Measurements from ENCODE around the gene TCP11.

Gene TCP11

DNA sequence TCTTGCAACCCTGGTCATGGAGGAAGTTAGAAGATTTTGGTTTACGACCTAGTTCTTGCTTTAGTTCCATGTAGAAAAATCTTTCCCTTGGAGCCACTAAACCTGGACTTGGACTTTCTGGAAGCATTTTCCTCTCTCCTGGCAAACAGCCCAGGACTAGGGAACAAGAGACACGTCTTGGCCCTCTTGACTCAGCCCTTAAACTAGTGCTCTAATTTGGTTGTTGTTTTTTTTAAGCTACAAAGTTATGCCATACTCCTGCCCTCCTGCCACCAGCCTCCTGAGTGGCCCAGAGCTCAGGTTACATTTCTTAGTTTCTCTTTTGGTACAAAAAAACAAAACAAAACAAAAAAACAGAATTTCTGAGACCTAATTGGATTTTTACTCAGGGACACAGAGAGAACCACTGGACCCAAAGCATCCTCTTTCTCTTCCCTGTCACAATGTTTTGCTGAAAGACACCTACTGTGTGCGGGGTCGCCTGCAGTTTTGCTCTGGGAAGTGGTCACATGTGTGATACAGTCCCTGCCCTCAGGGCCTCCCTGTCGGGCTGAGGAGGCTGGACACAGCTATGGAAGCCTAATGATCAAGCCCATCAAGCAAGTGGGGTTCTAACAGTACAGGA is 40.3 kb upstream of the TCP11 start:
- peak overlapping the region in 4 of 5 donors; percentile 12 to 51 (median 18) for H3K4me3 ChIP-seq (ENCODE audit: low read depth in 1 of 5, low read length in 5 of 5)
- H3K9me3 ChIP-seq (ENCODE audit: control insufficient read depth in 5 of 5, low read length in 5 of 5) = no peaks in the 10 kb centered on the region
- H3K4me1 ChIP-seq (ENCODE audit: control insufficient read depth in 5 of 5, insufficient read depth in 5 of 5, low read length in 5 of 5) = peaks cover 0 to 18% (median 16%) of the 10 kb centered on the region in 5 donors
- no peaks in the 10 kb centered on the region for H3K27me3 ChIP-seq (ENCODE audit: control insufficient read depth in 5 of 5, insufficient read depth in 4 of 5, low read length in 5 of 5)
- peak overlapping the region; percentile 77 for H3K27ac ChIP-seq (ENCODE audit: low read depth, low read length)
- no peak overlapping the region for H3K9ac ChIP-seq (ENCODE audit: low read length in 5 of 5)
- H3K36me3 ChIP-seq (ENCODE audit: control insufficient read depth in 5 of 5, insufficient read depth in 5 of 5, low read length in 5 of 5) = no peaks in the 10 kb centered on the region

DNA sequence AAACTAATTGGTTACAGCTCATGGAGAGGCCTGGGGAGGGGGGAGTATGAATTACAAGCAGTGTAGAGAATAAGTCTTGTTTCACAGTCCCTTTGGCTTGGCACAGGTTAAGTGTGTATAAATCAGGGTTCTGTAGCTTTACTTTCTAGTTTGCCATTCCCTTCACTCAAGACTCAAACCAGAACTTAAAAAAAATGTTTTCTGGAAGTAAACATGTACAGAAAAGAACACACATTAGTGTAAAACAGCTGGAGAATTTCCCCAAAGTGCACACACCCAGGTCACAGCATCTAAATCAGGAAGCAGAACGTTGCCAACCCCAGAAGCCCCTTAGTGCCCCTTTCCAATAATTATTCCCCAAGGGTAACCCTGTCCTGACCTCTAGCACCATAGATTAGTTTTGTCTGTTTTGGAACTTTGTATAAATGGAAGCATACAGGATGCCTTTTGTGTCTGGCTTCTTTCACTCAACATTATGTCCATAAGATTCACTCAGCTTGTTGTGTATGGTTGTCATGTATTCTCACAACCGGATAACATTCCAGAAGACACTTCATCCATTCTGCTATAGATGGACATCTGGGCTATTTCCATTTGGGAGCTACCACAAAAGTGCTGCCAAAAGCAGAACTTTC is 38.9 kb upstream of the TCP11 start:
- Histone ChIP-seq H3K9ac (ENCODE audit: low read length in 5 of 5) (no peak overlapping the region), H3K27me3 (ENCODE audit: control insufficient read depth in 5 of 5, insufficient read depth in 4 of 5, low read length in 5 of 5) (no peaks in the 10 kb centered on the region), H3K4me3 (ENCODE audit: low read depth in 1 of 5, low read length in 5 of 5) (no peak overlapping the region), H3K4me1 (ENCODE audit: control insufficient read depth in 5 of 5, insufficient read depth in 5 of 5, low read length in 5 of 5) (peaks cover 0 to 17% (median 15%) of the 10 kb centered on the region in 5 donors), H3K27ac (ENCODE audit: low read depth, low read length) (no peak overlapping the region), H3K9me3 (ENCODE audit: control insufficient read depth in 5 of 5, low read length in 5 of 5) (no peaks in the 10 kb centered on the region), H3K36me3 (ENCODE audit: control insufficient read depth in 5 of 5, insufficient read depth in 5 of 5, low read length in 5 of 5) (no peaks in the 10 kb centered on the region)

DNA sequence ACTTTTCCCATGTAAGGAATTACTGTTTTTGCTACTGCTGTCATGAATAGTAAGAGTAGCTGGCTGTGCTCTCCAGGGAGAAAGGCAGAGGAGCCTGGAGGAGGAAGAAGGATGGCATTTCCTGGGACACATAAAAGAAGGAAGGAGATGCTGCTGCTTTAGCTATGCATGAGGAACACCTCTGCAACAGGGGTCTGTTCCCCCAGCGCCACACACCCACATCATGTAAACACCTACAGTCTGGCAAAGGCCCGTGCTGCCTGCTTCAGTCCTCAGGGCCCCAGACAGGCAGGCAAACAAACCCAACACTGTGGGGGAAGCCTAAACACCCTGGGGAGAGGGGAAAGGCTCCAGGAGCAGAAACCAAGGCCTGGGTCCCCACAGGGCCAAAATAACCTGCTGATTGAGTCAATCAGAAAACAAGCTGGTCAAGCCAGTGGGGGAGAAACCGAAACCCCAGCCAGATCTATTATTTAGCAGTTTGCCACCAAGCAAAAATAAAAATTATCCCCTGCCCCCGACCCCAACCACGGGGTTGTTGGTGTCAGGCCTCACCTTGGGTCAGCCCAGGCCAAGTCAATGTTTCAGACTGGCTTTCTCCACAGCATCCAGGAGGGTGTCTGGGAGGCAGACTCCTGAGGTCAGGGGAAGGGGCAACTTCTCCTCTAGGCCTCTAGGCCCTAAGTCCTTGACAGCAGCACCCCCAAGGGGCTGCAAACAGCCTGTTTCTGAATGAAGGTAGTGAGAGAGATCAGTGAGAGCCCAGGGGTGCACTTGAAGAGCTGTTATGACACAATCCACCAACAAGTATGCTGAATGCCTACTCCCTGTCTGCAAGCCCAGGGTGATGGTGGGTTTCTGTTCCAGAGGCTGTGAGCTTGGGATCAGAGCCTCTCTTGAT is 38.0 kb upstream of the TCP11 start:
- Histone ChIP-seq H3K4me3 (ENCODE audit: low read depth in 1 of 5, low read length in 5 of 5) (no peak overlapping the region), H3K4me1 (ENCODE audit: control insufficient read depth in 5 of 5, insufficient read depth in 5 of 5, low read length in 5 of 5) (peaks cover 0 to 17% (median 15%) of the 10 kb centered on the region in 5 donors), H3K9ac (ENCODE audit: low read length in 5 of 5) (no peak overlapping the region), H3K27me3 (ENCODE audit: control insufficient read depth in 5 of 5, insufficient read depth in 4 of 5, low read length in 5 of 5) (no peaks in the 10 kb centered on the region), H3K27ac (ENCODE audit: low read depth, low read length) (no peak overlapping the region), H3K9me3 (ENCODE audit: control insufficient read depth in 5 of 5, low read length in 5 of 5) (no peaks in the 10 kb centered on the region), H3K36me3 (ENCODE audit: control insufficient read depth in 5 of 5, insufficient read depth in 5 of 5, low read length in 5 of 5) (no peaks in the 10 kb centered on the region)

DNA sequence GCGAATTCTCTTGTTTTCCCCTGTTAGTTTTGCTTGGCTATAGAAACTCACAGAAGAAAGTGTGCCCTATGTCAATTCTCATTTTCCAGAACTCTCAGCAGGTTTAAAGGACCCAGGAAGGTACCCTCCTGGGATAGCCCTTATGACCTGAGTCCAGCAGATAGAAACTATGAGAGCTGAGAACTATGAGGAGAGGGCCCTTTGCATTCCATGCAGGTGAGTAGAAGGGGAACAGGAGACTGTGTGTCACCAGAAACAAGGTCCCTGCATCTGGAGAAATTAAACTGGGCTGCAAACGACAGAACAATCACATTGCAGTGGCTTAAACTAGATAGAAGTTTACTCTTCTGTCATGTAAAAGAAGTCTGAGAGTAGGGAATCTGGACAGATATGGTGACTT is 36.9 kb upstream of the TCP11 start:
- Histone ChIP-seq H3K4me1 (ENCODE audit: control insufficient read depth in 5 of 5, insufficient read depth in 5 of 5, low read length in 5 of 5) (peaks cover 0 to 17% (median 15%) of the 10 kb centered on the region in 5 donors), H3K27me3 (ENCODE audit: control insufficient read depth in 5 of 5, insufficient read depth in 4 of 5, low read length in 5 of 5) (no peaks in the 10 kb centered on the region), H3K27ac (ENCODE audit: low read depth, low read length) (no peak overlapping the region), H3K9ac (ENCODE audit: low read length in 5 of 5) (no peak overlapping the region), H3K4me3 (ENCODE audit: low read depth in 1 of 5, low read length in 5 of 5) (no peak overlapping the region), H3K36me3 (ENCODE audit: control insufficient read depth in 5 of 5, insufficient read depth in 5 of 5, low read length in 5 of 5) (no peaks in the 10 kb centered on the region), H3K9me3 (ENCODE audit: control insufficient read depth in 5 of 5, low read length in 5 of 5) (no peaks in the 10 kb centered on the region)

DNA sequence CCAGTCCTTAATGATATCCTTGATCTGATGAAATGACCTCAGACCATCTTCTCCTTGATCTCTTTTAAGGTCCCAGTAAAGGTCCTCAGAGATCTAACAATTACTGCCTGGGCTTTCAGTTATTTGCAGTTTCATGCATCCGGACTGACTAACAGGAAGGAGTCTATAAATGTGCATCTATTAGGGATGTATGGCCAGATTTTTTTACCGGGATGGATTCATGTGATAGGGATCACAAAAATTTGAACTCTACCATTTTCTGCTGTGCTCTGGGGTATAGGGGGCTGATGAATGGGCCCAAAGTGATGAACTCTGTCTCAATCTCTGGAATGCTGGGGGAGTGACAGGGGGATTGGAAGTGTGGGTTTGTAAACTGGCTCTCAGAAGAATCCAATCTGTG is 36.5 kb upstream of the TCP11 start:
- H3K27me3 ChIP-seq (ENCODE audit: control insufficient read depth in 5 of 5, insufficient read depth in 4 of 5, low read length in 5 of 5) = no peaks in the 10 kb centered on the region
- no peak overlapping the region for H3K4me3 ChIP-seq (ENCODE audit: low read depth in 1 of 5, low read length in 5 of 5)
- H3K4me1 ChIP-seq (ENCODE audit: control insufficient read depth in 5 of 5, insufficient read depth in 5 of 5, low read length in 5 of 5) = peaks cover 0 to 17% (median 15%) of the 10 kb centered on the region in 5 donors
- no peaks in the 10 kb centered on the region for H3K36me3 ChIP-seq (ENCODE audit: control insufficient read depth in 5 of 5, insufficient read depth in 5 of 5, low read length in 5 of 5)
- no peak overlapping the region for H3K9ac ChIP-seq (ENCODE audit: low read length in 5 of 5)
- no peak overlapping the region for H3K27ac ChIP-seq (ENCODE audit: low read depth, low read length)
- H3K9me3 ChIP-seq (ENCODE audit: control insufficient read depth in 5 of 5, low read length in 5 of 5) = no peaks in the 10 kb centered on the region

DNA sequence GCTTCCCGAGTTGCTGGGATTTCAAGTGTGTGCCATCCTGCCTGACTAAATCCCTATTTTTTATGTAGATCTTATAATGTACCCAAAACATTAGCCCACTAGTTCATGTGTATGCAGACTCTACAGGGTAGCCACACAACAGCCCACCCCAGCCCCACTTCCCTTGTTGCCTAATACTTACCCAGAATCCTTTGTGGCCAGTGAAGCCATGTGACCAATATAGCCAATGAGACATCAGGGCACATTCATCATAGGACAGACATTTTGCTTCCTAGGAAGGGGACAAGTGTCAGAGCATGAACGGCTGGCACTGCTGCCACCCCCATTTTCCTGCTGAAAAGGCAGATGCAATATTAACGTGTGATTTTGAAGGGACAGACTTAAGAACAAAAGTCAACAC is 36.0 kb upstream of the TCP11 start:
- Histone ChIP-seq H3K27me3 (ENCODE audit: control insufficient read depth in 5 of 5, insufficient read depth in 4 of 5, low read length in 5 of 5) (no peaks in the 10 kb centered on the region), H3K36me3 (ENCODE audit: control insufficient read depth in 5 of 5, insufficient read depth in 5 of 5, low read length in 5 of 5) (no peaks in the 10 kb centered on the region), H3K9me3 (ENCODE audit: control insufficient read depth in 5 of 5, low read length in 5 of 5) (no peaks in the 10 kb centered on the region), H3K4me3 (ENCODE audit: low read depth in 1 of 5, low read length in 5 of 5) (no peak overlapping the region), H3K27ac (ENCODE audit: low read depth, low read length) (no peak overlapping the region), H3K9ac (ENCODE audit: low read length in 5 of 5) (no peak overlapping the region), H3K4me1 (ENCODE audit: control insufficient read depth in 5 of 5, insufficient read depth in 5 of 5, low read length in 5 of 5) (peaks cover 0 to 15% (median 14%) of the 10 kb centered on the region in 5 donors)

DNA sequence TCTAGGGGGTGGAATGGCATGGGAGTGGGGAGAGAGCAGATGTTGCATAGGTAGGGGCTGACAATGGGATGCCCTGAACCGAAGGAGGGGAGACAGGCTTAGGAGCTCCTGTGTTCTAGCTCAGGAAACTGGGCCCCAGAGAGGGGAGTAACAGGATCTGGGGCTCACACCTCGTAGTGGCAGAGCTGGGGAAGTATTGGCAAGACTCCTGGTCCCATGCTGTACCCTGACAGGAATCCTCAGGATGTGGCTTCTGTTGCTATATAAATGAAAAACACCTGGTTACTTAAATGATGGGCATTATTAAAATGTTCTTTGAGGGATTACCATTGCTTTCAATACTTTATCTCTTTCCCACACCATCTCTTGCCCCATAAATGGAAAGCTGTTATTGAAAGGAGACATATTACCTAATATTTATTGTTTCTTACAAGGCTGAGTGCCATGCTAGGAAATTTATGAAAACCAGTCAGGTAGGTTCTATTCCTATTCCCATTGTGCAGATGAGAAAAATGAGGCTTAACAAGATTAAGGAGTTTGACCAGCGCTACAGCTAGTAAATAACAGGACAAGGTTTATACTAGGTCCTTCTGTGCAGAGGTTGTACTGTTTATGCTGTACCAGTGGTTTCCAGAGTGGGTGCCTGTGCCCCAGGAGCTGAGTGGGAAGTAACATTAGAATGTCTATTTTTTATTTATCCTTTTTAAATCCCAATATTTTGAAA is 35.3 kb upstream of the TCP11 start:
- Histone ChIP-seq H3K27me3 (ENCODE audit: control insufficient read depth in 5 of 5, insufficient read depth in 4 of 5, low read length in 5 of 5) (no peaks in the 10 kb centered on the region), H3K4me1 (ENCODE audit: control insufficient read depth in 5 of 5, insufficient read depth in 5 of 5, low read length in 5 of 5) (peaks cover 0 to 8% (median 7%) of the 10 kb centered on the region in 5 donors), H3K9me3 (ENCODE audit: control insufficient read depth in 5 of 5, low read length in 5 of 5) (no peaks in the 10 kb centered on the region), H3K36me3 (ENCODE audit: control insufficient read depth in 5 of 5, insufficient read depth in 5 of 5, low read length in 5 of 5) (no peaks in the 10 kb centered on the region), H3K4me3 (ENCODE audit: low read depth in 1 of 5, low read length in 5 of 5) (no peak overlapping the region), H3K9ac (ENCODE audit: low read length in 5 of 5) (no peak overlapping the region), H3K27ac (ENCODE audit: low read depth, low read length) (no peak overlapping the region)

DNA sequence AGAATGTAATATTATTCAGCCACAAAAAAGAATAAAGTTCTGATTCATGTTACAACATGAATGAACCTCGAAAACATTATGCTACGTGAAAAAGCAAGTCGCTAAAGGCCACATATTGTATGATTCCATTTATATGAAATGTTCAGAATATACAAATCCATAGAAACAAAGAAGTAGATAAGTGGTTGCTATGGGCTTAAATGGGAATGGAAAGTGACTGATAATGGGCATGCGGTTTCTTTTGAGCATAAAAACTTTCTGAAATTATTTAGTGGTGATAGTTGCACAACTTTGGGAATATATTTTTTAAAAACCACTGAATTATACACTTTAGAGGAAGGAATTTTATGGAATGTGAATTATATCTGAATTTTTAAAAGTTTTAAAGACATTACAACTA is 33.4 kb upstream of the TCP11 start:
- Histone ChIP-seq H3K27ac (ENCODE audit: low read depth, low read length) (no peak overlapping the region), H3K9ac (ENCODE audit: low read length in 5 of 5) (no peak overlapping the region), H3K4me1 (ENCODE audit: control insufficient read depth in 5 of 5, insufficient read depth in 5 of 5, low read length in 5 of 5) (peaks cover 0 to 4% (median 0%) of the 10 kb centered on the region in 5 donors), H3K4me3 (ENCODE audit: low read depth in 1 of 5, low read length in 5 of 5) (no peak overlapping the region), H3K27me3 (ENCODE audit: control insufficient read depth in 5 of 5, insufficient read depth in 4 of 5, low read length in 5 of 5) (no peaks in the 10 kb centered on the region), H3K36me3 (ENCODE audit: control insufficient read depth in 5 of 5, insufficient read depth in 5 of 5, low read length in 5 of 5) (no peaks in the 10 kb centered on the region), H3K9me3 (ENCODE audit: control insufficient read depth in 5 of 5, low read length in 5 of 5) (no peaks in the 10 kb centered on the region)

DNA sequence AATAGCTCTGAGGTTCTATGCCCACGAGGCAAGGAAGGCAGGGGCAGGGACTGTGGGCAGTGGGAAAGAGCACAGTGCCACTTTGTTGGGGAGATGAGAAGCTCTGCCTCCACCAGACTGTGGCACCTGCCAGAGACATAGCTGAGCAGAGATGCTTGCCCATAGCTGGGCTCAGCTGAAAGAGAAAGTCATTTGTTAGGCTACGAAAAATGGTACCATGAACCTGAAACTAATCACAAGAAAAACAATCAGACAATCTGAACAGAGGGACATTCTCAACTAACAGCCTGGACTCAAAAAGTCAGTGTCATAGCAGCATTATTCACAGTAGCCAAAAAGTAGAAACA is 32.9 kb upstream of the TCP11 start:
- Histone ChIP-seq H3K9ac (ENCODE audit: low read length in 5 of 5) (no peak overlapping the region), H3K27me3 (ENCODE audit: control insufficient read depth in 5 of 5, insufficient read depth in 4 of 5, low read length in 5 of 5) (no peaks in the 10 kb centered on the region), H3K36me3 (ENCODE audit: control insufficient read depth in 5 of 5, insufficient read depth in 5 of 5, low read length in 5 of 5) (no peaks in the 10 kb centered on the region), H3K27ac (ENCODE audit: low read depth, low read length) (no peak overlapping the region), H3K4me1 (ENCODE audit: control insufficient read depth in 5 of 5, insufficient read depth in 5 of 5, low read length in 5 of 5) (no peaks in the 10 kb centered on the region), H3K4me3 (ENCODE audit: low read depth in 1 of 5, low read length in 5 of 5) (no peak overlapping the region), H3K9me3 (ENCODE audit: control insufficient read depth in 5 of 5, low read length in 5 of 5) (no peaks in the 10 kb centered on the region)

Measured in subcutaneous abdominal adipose tissue (tissue), 5 donors.